GM12865 (cell line): ENCODE measurements around the gene UVRAG.
A peak's percentile ranks its signal among the peaks of the same experiment; 100 is the strongest.

Experiments
- DNase-seq: peaks from one replicate; pipeline ENCODE4 v3.0.0; 2010; ENCODE audit warnings: low read depth
- H3K4me3 ChIP-seq: 2 replicates; pipeline ENCODE4 v1.5.1; 2011; ENCODE audit warnings: mild to moderate bottlenecking, low read depth, low read length, control low read depth
- TF ChIP-seq, protein P1 (sequence below): IDR thresholded peaks from 2 replicates; pipeline ENCODE4 v1.5.1; 2011; ENCODE audit warnings: low read length, control low read depth, low read depth, inconsistent platforms; ENCODE audit not compliant: insufficient read depth; ENCODE audit errors: missing control alignments

UVRAG gene

GRCh38 chr11:76119779-76120178 lies 304.8 kb downstream of the UVRAG start:
- TF ChIP-seq, protein P1, sequence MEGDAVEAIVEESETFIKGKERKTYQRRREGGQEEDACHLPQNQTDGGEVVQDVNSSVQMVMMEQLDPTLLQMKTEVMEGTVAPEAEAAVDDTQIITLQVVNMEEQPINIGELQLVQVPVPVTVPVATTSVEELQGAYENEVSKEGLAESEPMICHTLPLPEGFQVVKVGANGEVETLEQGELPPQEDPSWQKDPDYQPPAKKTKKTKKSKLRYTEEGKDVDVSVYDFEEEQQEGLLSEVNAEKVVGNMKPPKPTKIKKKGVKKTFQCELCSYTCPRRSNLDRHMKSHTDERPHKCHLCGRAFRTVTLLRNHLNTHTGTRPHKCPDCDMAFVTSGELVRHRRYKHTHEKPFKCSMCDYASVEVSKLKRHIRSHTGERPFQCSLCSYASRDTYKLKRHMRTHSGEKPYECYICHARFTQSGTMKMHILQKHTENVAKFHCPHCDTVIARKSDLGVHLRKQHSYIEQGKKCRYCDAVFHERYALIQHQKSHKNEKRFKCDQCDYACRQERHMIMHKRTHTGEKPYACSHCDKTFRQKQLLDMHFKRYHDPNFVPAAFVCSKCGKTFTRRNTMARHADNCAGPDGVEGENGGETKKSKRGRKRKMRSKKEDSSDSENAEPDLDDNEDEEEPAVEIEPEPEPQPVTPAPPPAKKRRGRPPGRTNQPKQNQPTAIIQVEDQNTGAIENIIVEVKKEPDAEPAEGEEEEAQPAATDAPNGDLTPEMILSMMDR = no peak
- no peak overlapping the region for H3K4me3 ChIP-seq
- DNase-seq = no peak

DNA sequence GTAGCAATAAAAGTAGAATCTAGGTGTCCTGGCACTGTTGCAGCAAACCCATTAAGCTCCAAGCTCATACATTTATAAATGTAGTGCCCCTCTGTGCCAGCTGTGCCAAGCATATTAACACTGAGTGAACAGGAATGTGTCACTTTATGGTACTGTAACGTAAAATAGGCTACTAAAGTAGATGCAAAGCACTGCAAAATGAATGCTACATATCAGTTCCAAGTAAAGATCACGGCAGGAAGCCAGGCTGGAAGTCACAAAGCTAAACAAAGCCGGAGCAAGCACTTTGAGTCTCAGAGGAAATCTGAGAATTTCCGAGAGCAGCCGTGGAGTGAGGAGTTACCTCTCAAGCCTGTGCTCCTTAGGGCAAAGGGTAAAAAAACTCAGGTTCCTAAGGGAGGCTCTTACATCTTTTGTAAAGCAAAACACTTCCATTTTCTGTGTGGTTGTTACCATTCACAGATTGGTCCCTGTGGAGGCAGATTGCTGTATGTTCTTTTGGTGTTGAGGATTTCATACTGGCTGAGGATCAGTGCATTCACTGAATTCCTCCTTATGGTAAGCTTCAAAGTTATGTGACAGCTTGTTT lies 305.6 kb downstream of the UVRAG start:
- DNase-seq = no peak
- TF ChIP-seq, protein P1 = no peak
- H3K4me3 ChIP-seq = no peak overlapping the region

DNA sequence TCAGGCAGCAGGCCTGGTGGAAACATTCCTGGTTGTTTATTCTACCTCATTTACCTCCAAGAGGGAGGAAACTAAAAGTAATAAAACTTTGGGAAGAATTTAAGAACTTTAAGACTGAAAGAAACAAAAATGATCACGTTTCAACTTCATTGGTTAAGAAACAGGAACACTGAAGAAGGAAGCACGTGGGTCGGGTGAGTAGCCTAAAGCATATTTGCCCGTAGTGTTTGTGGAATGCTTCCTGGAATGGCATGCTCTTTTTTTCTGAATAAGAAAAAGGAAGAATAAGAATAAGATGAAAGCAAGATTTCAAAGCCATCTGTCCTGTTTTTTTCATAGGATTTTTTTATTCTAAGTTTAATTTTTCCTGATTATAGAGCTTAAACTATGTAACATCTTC lies 308.2 kb downstream of the UVRAG start:
- TF ChIP-seq, protein P1 = no peak
- DNase-seq = no peak
- H3K4me3 ChIP-seq = no peak overlapping the region

DNA sequence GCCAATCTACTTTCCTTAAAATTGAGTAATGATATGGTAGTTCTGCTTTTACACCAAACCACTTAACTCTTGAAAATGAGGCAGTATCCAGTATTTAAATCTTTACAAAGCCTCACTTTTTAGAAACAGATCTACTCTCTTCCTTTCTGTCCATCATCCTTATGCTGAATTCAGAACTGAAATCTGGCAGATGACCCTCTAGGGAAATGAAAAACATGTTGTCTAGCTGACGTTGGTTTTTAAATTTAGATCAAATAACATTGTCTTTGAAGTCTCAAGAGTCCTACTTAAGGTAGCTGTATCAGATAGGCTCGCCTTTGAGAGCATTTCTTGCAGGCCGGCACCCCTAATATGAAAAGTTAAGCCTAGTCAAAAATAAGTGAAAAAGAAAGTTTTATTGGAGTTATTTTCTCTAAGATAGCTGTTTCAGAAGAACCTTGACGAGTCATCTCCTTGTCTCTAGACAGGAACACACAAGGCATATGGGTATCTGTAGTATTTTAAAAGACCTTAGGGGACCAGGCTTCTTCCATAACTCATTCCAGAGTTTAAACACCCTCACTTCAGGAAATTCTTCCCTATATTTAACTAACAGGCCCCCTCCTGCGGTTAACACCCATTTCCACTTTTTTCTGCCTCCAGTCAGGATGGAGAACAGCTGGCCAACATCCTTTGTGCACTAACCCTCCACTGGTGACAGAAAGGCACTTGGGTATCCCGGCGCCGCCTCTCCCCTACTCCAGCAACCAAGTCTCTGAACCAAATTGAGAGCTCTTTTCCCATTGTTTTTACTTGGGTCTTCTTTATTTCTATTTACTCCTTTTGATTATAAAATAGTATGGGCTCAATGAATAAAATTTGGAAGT lies 310.1 kb downstream of the UVRAG start:
- DNase-seq = peak; percentile 45
- H3K4me3 ChIP-seq = no peak overlapping the region
- TF ChIP-seq, protein P1 = no peak

DNA sequence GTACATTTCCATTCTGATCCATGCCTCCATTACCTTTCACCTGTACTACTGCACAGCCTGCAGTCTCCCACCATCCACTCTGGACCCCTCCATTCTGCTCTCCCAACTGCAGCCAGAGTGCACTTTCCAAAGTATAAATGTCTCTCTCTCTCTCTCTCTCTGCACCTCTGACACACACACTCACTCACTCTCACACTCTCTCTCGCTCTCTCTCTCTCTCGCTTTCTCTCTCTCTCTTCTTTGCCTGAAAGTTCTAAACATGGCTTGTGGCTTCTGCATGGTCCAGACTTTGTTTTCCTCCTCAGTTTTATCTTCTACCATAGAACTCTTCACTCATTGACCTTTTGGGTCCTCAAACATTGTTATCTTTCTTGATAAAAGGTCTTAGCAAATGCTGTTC lies 314.7 kb downstream of the UVRAG start:
- TF ChIP-seq, protein P1 = no peak
- no peak overlapping the region for H3K4me3 ChIP-seq
- no peak for DNase-seq

DNA sequence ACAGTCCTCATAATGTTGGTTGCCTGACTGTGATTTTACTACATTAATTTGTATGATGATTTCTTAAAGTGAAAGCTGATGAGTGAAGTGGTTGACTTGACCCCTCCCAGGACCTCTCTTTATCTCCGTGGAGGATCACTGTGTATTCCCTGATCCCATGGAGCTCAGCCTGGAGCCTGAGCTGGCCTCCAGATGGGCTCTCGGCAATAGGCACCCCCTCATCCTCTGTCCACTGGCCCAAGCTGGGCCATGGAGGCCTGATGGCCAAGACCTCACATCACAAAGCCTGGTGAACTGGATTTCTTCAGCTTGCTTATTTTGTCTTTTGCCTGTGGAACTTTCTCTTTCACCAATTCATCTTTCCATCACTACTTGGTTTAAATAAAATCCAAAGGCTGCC lies 316.1 kb downstream of the UVRAG start:
- no peak overlapping the region for H3K4me3 ChIP-seq
- DNase-seq = no peak
- TF ChIP-seq, protein P1 = no peak
